Bronchial epithelial cell (primary cell): ENCODE results near the gene PPP1CC. TPM values are rescaled to one million over a fixed set of nuclear protein-coding genes. Genes with fewer than 3 reads are reported as not detected.

ENCODE experiments used
- DNase-seq: peaks from one replicate; pipeline ENCODE4 v3.0.0-alpha.2; 2010; ENCODE audit warnings: low read depth
- FAIRE-seq: peaks from 2 replicates; lab custom pipeline; 2011; peaks lifted over from hg19 to GRCh38; lab: Jason Lieb, UNC
- H3K27me3 ChIP-seq: 2 replicates; pipeline ENCODE4 v1.5.1; 2011; ENCODE audit warnings: low read length; ENCODE audit not compliant: control insufficient read depth, insufficient read depth
- H3K36me3 ChIP-seq: 2 replicates; pipeline ENCODE4 v1.5.1; 2011; ENCODE audit warnings: low read length; ENCODE audit not compliant: control insufficient read depth, insufficient read depth
- H3K4me3 ChIP-seq: 2 replicates; pipeline ENCODE4 v1.5.1; 2011; ENCODE audit warnings: mild to moderate bottlenecking, low read depth, low read length, control low read depth
- CTCF ChIP-seq: IDR thresholded peaks from 2 replicates; pipeline ENCODE4 v1.5.1; 2011; ENCODE audit warnings: mild to moderate bottlenecking, moderate library complexity, low read length, control low read depth, inconsistent platforms; ENCODE audit not compliant: insufficient read depth, severe bottlenecking
- total RNA-seq: library from RNA; depleted of rRNA; stranded (reverse); fragments of >200 nt; gene quantifications from 2 replicates; pipeline ENCODE4 v1.2.1, GENCODE V29; 2014

PPP1CC gene
- total RNA-seq, 1 donor from 2014 or later: 86.6 TPM

- Histone ChIP-seq H3K36me3 (no peaks in the 10 kb centered on the region), H3K4me3 (no peak overlapping the region), H3K27me3 (no peaks in the 10 kb centered on the region)
- no peak for TF ChIP-seq CTCF
- no peak for FAIRE-seq
- DNase-seq: no peak
Measured at GRCh38 chr12:110696283-110696682, 46.4 kb downstream of the PPP1CC start.

- FAIRE-seq (no peak), DNase-seq (no peak)
- no peaks in the 10 kb centered on the region for H3K36me3 ChIP-seq
- H3K27me3 ChIP-seq: no peaks in the 10 kb centered on the region
- H3K4me3 ChIP-seq: no peak overlapping the region
- no peak for TF ChIP-seq CTCF
Measured at GRCh38 chr12:110694330-110694901, 48.3 kb downstream of the PPP1CC start.

- no peaks in the 10 kb centered on the region for H3K27me3 ChIP-seq
- H3K4me3 ChIP-seq: no peak overlapping the region
- H3K36me3 ChIP-seq: no peaks in the 10 kb centered on the region
- no peak for FAIRE-seq
- TF ChIP-seq CTCF: no peak
- no peak for DNase-seq
Measured at GRCh38 chr12:110693731-110694130, 49.0 kb downstream of the PPP1CC start.

- Histone ChIP-seq H3K4me3 (no peak overlapping the region), H3K27me3 (peaks cover 2% of the 10 kb centered on the region), H3K36me3 (no peaks in the 10 kb centered on the region)
- no peak for TF ChIP-seq CTCF
- FAIRE-seq: no peak
- DNase-seq: no peak
Measured at GRCh38 chr12:110690127-110690430, 52.6 kb downstream of the PPP1CC start.

GRCh38 chr12:110689281-110690126 is 53.2 kb downstream of the PPP1CC start:
- Histone ChIP-seq H3K27me3 (peaks cover 2% of the 10 kb centered on the region), H3K36me3 (no peaks in the 10 kb centered on the region), H3K4me3 (peak overlapping the region; percentile 37)
- DNase-seq: peak; percentile 37
- FAIRE-seq: no peak
- TF ChIP-seq CTCF: no peak
